AG09319 (cell line): ENCODE results near the gene GARNL3.

Experiments used
- DNase-seq: peaks from one replicate; pipeline ENCODE4 v3.0.0-alpha.2; 2010; ENCODE audit warnings: low read depth; ENCODE audit errors: extremely low read depth
- TF ChIP-seq, protein P1 (sequence below): IDR thresholded peaks from 2 replicates; pipeline ENCODE4 v1.5.1; 2011; ENCODE audit warnings: low read depth, mild to moderate bottlenecking, inconsistent platforms, low read length, moderate library complexity

GARNL3 gene

DNA sequence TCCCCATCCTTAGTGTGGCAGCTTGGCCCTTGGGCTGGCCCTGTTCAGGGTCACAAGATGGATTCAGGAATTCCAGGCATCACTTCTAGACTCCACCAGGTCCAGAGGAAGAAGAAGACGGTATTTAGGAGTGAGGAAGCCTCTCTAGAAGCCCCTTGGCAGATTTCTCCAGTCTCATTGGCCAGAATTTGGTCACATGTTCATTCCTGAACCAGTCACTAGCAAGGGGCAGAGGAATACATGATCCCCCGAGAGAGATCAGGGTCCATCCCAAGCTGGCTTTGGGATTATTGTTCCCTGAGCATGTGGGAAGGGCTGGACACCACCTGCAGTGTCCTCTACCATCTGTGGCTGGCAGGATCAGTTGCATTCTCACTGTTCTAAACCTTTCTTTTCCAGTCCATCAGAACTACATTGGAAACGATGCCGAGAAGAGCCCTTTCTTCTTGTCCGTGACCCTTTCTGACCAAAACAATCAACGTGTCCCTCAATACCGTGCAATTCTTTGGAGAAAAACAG lies 48.5 kb downstream of the GARNL3 start:
- no peak for DNase-seq
- TF ChIP-seq, protein P1, sequence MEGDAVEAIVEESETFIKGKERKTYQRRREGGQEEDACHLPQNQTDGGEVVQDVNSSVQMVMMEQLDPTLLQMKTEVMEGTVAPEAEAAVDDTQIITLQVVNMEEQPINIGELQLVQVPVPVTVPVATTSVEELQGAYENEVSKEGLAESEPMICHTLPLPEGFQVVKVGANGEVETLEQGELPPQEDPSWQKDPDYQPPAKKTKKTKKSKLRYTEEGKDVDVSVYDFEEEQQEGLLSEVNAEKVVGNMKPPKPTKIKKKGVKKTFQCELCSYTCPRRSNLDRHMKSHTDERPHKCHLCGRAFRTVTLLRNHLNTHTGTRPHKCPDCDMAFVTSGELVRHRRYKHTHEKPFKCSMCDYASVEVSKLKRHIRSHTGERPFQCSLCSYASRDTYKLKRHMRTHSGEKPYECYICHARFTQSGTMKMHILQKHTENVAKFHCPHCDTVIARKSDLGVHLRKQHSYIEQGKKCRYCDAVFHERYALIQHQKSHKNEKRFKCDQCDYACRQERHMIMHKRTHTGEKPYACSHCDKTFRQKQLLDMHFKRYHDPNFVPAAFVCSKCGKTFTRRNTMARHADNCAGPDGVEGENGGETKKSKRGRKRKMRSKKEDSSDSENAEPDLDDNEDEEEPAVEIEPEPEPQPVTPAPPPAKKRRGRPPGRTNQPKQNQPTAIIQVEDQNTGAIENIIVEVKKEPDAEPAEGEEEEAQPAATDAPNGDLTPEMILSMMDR = no peak

DNA sequence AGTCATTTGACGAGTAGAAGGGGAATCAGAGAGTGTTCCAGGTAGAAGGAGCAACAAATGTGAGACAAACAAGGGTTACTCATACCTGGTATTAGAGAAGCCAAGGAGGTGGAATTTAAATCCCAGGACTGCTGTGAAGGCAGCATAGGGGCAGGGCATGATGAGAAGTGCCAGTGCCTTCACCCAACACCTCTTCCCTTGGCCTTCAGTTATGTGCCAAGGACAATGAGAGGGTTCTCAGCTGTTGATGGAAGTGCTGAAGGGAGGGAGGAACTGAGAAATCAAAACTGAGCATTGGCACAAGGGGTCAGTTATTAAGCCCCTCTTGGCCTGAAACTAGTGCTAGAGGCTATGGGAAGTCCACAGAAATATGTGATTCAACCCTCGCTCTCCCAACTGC lies 50.3 kb downstream of the GARNL3 start:
- TF ChIP-seq, protein P1 = no peak
- no peak for DNase-seq

DNA sequence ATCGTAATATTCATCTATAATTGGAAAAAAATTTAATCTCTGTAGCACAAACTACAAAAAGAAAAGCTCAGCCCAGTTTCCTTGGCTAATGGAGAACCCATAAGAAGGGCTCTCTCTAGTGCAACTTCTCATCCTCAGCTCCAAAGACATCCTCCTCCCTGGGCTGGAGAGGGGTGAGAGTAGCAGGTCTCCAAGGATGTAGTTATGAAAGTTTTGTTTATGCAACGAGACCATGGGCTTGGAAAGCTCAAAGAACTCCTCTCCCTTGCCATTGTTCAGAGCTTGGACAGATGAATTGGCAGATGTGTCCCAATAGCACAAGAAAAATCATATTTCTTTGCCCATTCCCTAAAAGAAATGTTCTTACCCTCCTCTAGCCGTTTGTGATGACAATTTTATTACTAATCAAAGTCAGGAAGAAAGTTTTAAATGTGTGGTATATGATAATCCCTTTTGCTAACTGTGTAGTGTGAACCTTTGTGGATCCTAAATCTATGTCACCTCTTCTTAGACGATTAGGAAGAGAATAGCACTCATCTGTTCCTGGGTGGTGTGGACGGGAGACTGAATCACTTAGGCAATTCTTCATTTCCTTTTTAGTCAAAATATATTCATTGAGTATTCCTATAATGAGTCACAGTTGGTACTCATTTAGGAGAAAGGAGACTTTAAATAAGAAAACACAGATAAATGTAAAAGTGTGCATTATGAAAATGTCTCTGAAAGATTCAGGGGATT lies 52.2 kb downstream of the GARNL3 start:
- DNase-seq = no peak

DNA sequence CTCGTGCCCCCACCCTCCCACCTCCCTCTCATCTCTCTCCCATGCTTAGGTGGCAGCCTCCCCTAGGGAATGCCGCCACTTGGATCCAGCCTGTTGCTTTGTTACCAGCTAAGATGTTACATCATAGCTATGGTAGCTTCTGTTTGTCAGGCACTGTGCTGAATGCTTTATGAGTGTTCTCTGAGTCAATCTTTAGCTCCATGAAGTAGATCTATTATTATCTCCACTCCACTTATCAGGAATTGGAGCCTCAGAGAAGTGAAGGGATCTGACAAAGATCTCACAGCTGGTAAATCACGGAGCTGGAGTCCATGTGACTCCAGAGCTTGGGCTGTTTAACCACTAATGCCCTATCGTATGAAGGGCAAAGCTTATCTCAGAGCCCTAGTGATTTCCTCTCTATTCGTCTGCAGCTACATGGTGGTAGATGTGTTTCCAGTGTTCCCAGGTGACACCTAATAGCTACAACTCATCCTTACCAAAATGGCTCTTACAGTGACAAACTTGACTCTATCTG lies 54.1 kb downstream of the GARNL3 start:
- DNase-seq = no peak
- TF ChIP-seq, protein P1 = no peak

More for the DNA sequence above, 52.2 kb downstream of the GARNL3 start:
- TF ChIP-seq, protein P1 = no peak

DNA sequence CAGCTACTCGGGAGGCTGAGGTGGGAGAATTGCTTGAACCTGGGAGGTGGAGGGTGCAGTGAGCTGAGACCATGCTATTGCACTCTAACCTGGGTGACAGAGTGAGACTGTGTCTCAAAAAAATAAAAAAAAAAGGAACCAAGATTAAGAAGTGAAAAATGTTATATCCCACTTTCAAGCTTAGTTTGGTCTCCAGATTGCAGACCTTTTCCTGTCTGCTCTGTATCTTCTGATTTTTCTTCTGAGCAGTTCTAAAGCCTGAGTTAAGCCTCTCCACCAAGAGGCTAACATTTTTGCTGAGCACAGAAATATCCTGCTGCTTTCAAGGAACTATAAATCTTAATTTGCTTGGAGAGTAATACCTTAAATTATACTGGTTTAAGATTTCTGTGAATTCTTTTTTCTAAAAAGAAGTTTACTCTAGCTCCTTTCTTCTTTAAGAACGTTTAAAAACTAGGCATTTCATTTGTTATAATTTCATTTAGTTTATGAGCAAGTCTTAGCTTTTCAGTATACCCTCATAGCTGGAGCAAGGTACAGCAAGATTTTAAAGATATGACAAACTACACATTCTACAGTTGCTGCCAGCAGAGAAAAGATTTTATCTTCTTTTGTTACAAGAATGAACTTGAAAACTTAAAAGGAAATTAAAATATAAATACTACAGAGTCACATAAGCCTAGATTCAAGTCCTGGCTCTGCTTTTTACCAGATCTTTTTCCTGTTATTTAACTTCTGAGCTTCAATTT lies 55.0 kb downstream of the GARNL3 start:
- DNase-seq = no peak
- TF ChIP-seq, protein P1 = no peak

DNA sequence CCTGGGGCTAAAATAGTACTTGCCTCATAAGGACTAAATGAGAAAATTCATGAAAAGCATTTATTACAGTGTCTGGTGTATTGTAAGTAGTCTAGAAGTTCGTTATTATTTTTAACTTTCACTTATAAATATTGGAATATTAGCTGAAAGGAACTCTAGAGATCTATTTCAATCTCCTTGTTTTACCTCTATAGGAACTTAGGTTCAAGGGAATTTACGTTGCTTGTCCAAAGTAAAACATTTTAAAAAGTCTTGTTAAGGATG lies 55.5 kb downstream of the GARNL3 start:
- TF ChIP-seq, protein P1 = no peak
- DNase-seq = no peak

DNA sequence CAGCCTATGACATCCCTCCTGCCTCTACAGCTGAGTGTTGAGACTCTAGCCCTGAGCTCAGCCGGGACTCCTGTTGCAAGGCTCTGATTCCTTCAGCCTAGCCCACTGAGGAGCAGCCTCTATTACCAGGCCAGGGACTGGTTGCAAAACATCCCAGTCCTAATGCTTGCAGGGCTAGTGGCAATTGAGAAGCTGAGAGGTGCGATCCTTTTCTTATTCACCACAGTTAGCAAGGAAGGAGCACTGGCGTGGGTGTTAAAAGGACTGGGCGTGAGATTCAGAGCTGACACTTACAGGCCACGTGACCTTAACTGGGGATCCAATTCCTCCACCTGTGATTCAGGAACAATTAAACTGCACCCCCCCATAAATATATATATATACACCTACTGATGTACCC lies 58.8 kb downstream of the GARNL3 start:
- no peak for DNase-seq
- TF ChIP-seq, protein P1 = no peak
